Heart left ventricle (tissue), 16 donors: ENCODE measurements around the gene VKORC1L1. TPM values are rescaled to one million over a fixed set of nuclear protein-coding genes. Genes with fewer than 3 reads are reported as not detected.
A peak's percentile ranks its signal among the peaks of the same experiment; 100 is the strongest.
"Not testable (repeated sequence)": the region's sequence is repeated elsewhere in the genome, so short reads cannot be mapped to it uniquely, and the experiment has no call there.

Experiments used
- ATAC-seq, 4 donors: fragments of 200-7000 bp; cut with Tn5 transposase; one replicate each; pipeline ENCODE4 v1.9.1; 2020 to 2022; ENCODE audit warnings: moderate library complexity in 4 of 4, mild to moderate bottlenecking in 3 of 4, moderate number of reproducible peaks in 1 of 4
- DNase-seq, 5 donors: peaks; one replicate each; pipeline ENCODE4 v3.0.0-alpha.2; 2020
- H3K27ac ChIP-seq, 12 donors: fragments of 200-600 bp; sonication (generic) in 4 of 12; one replicate each; pipeline versions ENCODE4 v1.5.0 to v1.8.0; 2016 to 2022; ENCODE audit warnings: mild to moderate bottlenecking in 2 of 12
- H3K27me3 ChIP-seq, 9 donors: fragments of 200-600 bp; sonication (generic) in 2 of 9; one replicate each; pipeline versions ENCODE4 v1.5.1 to v1.8.0; 2016 to 2022; ENCODE audit warnings: mild to moderate bottlenecking in 3 of 9
- H3K36me3 ChIP-seq, 9 donors: fragments of 200-600 bp; sonication (generic) in 2 of 9; one replicate each; pipeline versions ENCODE4 v1.5.0 to v1.8.0; 2018 to 2022; ENCODE audit warnings: mild to moderate bottlenecking in 2 of 9
- H3K4me1 ChIP-seq, 12 donors: fragments of 200-600 bp; sonication (generic) in 4 of 12; one replicate each; pipeline versions ENCODE4 v1.5.0 to v1.8.0; 2016 to 2022; ENCODE audit warnings: mild to moderate bottlenecking in 3 of 12
- H3K4me3 ChIP-seq, 12 donors: fragments of 200-600 bp; sonication (generic) in 4 of 12; one replicate each; pipeline versions ENCODE4 v1.5.0 to v1.8.0; 2017 to 2022; ENCODE audit warnings: mild to moderate bottlenecking in 9 of 12, moderate library complexity in 4 of 12
- H3K9me3 ChIP-seq, 12 donors: fragments of 200-600 bp; sonication (generic) in 4 of 12; one replicate each; pipeline versions ENCODE4 v1.5.0 to v1.8.0; 2016 to 2022; ENCODE audit warnings: mild to moderate bottlenecking in 1 of 12
- CTCF ChIP-seq, 12 donors: fragments of 200-600 bp; sonication (generic) in 4 of 12; IDR thresholded peaks; one replicate each; pipeline versions ENCODE4 v1.5.0 to v1.8.0; 2018 to 2022; ENCODE audit warnings: antibody characterized with exemption in 12 of 12, mild to moderate bottlenecking in 5 of 12
- POLR2A ChIP-seq, 2 donors: fragments of 450-650 bp; IDR thresholded peaks; one replicate each; pipeline ENCODE4 v1.6.1; 2017; ENCODE audit warnings: antibody characterized with exemption in 2 of 2, mild to moderate bottlenecking in 2 of 2, moderate library complexity in 2 of 2
- WGBS, 4 donors: extraction: QIAGEN DNeasy Blood & Tissue Kit in 2 of 4; methylation state at CpG; one replicate each; pipeline versions ENCODE4 v1.1.5 to v1.1.7; 2013 to 2018; 5-methylcytosine and 5-hydroxymethylcytosine counted together
- intact Hi-C, 10 donors: fragments of 100-400 bp; cut with DNase I; formaldehyde crosslinking; loops; one replicate each; pipeline versions ENCODE4 v1.11.1 to v1.14.2; 2022
- polyA plus RNA-seq, 2 donors: library from polyadenylated mRNA; stranded (reverse); fragments of 200-250 nt; gene quantifications; one replicate each; pipeline ENCODE4 v1.2.3, GENCODE V29; 2013
- total RNA-seq, 9 donors: library from RNA; depleted of rRNA in 2 of 9; stranded (reverse); fragments of >200 nt in 2 of 9; fragmentation: NEBNext Ultra II Directional in 3 of 9; extraction: Animal tissue kit (Norgen Biotek cat#: 25700) in 3 of 9; gene quantifications; one replicate each; pipeline versions ENCODE4 v1.1.0 to v1.2.4, GENCODE V29; 2016 to 2023
- donor health status: ischemic (EF 13 %, LVEDD 7.1; RV severe dilation, severe dysfunction).
- donor health status: healthy with polysubstance abuse.
- donor health status: DM: no; HTN: yes; CAD: no.
- donor health status: DM: no; HTN: no; CAD: no.
- donor health status: ischemic (EF 25% LVEDD 6.9; RV normal size, moderate dysfunction).
- donor health status: ischemic (EF 25% LVEDD 5.7; RV mildly dilated, moderate dysfunction).
- donor health status: healthy.
- donor health status: DM: yes; HTN: yes; CAD: no.
- donor health status: ischemic (EF 35%, LVEDD 5.7; RV mildly dilated, moderate dysfunction).
- donor health status: nonischemic (EF 11% LVEDD 7.7; RV severe dilation, severe dysfunction).
- donor health status: DM: yes; HTN: yes; CAD: no.
- donor health status: PGD.
- donor health status: ischemic (EF 29% LVEDD 5.4; RV normal size, mild dysfunction).
- donor health status: nonischemic (EF 23%, LVEDD 6.1; RV moderate dilation, normal function).

VKORC1L1 gene
- total and polyA plus RNA-seq, 11 donors: 5.0 to 24.9 (median 18.6) TPM

GRCh38 chr7:65983965-65984658 is 111.2 kb downstream of the VKORC1L1 start:
- no peak overlapping the region for H3K4me3 ChIP-seq
- ATAC-seq (no peak), DNase-seq (no peak)
- peaks cover 0 to 10% (median 7%) of the 10 kb centered on the region in 9 donors for H3K36me3 ChIP-seq
- WGBS, 4 donors: 89 to 94% (median 93%) methylated on average over 10 of the region's 10 CpGs
- H3K27me3 ChIP-seq: no peaks in the 10 kb centered on the region
- H3K27ac ChIP-seq: no peak overlapping the region
- TF ChIP-seq POLR2A (IDR thresholded peaks at IDR 0.05): no peak
- no peak for TF ChIP-seq CTCF (IDR thresholded peaks at IDR 0.05)
- no peaks in the 10 kb centered on the region for H3K9me3 ChIP-seq
- H3K4me1 ChIP-seq: peaks cover 0 to 24% (median 16%) of the 10 kb centered on the region in 12 donors
- intact Hi-C loops: loop anchor here in 1 of 10 donors (10.0 kb wide), 1 partner anchor 109 kb away; the partner anchor contains the start of gene VKORC1L1

- no peaks in the 10 kb centered on the region for H3K36me3 ChIP-seq
- TF ChIP-seq POLR2A (IDR thresholded peaks at IDR 0.05) (no peak), CTCF (IDR thresholded peaks at IDR 0.05) (no peak)
- no peak for DNase-seq
- H3K27me3 ChIP-seq: no peaks in the 10 kb centered on the region
- intact Hi-C loops: loop anchor here in 1 of 10 donors (10.0 kb wide), 1 partner anchor 113 kb away; the partner anchor contains the start of gene VKORC1L1
- no peak overlapping the region for H3K4me3 ChIP-seq
- H3K4me1 ChIP-seq: peaks cover 0 to 3% (median 0%) of the 10 kb centered on the region in 12 donors
- ATAC-seq: no peak
- no peaks in the 10 kb centered on the region for H3K9me3 ChIP-seq
- no peak overlapping the region for H3K27ac ChIP-seq
- WGBS, 4 donors: 82 to 90% (median 84%) methylated on average over 4 of the region's 4 CpGs
Measured at GRCh38 chr7:65988084-65988483, 115.2 kb downstream of the VKORC1L1 start.

GRCh38 chr7:65988503-65988902 is 115.6 kb downstream of the VKORC1L1 start:
- not testable (repeated sequence) for H3K4me3 ChIP-seq, H3K4me1 ChIP-seq, H3K27ac ChIP-seq, H3K27me3 ChIP-seq, DNase-seq, H3K9me3 ChIP-seq, H3K36me3 ChIP-seq, ATAC-seq
- intact Hi-C loops: loop anchor here in 1 of 10 donors (10.0 kb wide), 1 partner anchor 114 kb away; the partner anchor contains the start of gene VKORC1L1
- WGBS, 4 donors: 79 to 100% (median 90%) methylated on average over 1 of the region's 1 CpG

GRCh38 chr7:65989694-65990080 is 116.8 kb downstream of the VKORC1L1 start:
- ATAC-seq: no peak
- no peak overlapping the region for H3K4me3 ChIP-seq
- TF ChIP-seq POLR2A (IDR thresholded peaks at IDR 0.05) (no peak), CTCF (IDR thresholded peaks at IDR 0.05) (no peak)
- H3K27me3 ChIP-seq: no peaks in the 10 kb centered on the region
- 66 to 75% (median 71%) methylated on average over 3 of the region's 3 CpGs for WGBS, 4 donors
- no peak overlapping the region for H3K27ac ChIP-seq
- H3K36me3 ChIP-seq: no peaks in the 10 kb centered on the region
- DNase-seq: no peak
- intact Hi-C loops: loop anchor here in 2 of 10 donors (10.0 kb wide), 2 partner anchors 115 to 245 kb away; partner anchors contain the start of gene VKORC1L1 (in 1 of the 2)
- H3K9me3 ChIP-seq: no peaks in the 10 kb centered on the region
- peaks cover 0 to 3% (median 0%) of the 10 kb centered on the region in 12 donors for H3K4me1 ChIP-seq

- not testable (repeated sequence) for H3K36me3 ChIP-seq, H3K9me3 ChIP-seq, DNase-seq, H3K4me1 ChIP-seq, H3K27me3 ChIP-seq, ATAC-seq, H3K4me3 ChIP-seq
- peak overlapping the region in 8 of 12 donors; percentile 13 to 64 (median 58) for H3K27ac ChIP-seq
- 95 to 99% (median 97%) methylated on average over 5 of the region's 5 CpGs for WGBS, 4 donors
- intact Hi-C loops: loop anchor here in 1 of 10 donors (10.0 kb wide), 1 partner anchor 247 kb away; no protein-coding TSS in a partner anchor
Measured at GRCh38 chr7:65991829-65992228, 119.0 kb downstream of the VKORC1L1 start.
